ENCODE results near the gene LTBP4.

Gene LTBP4

GRCh38 chr19:40598121-40598917 is 2.9 kb upstream of the LTBP4 start:
- peak; percentile 81 for DNase-seq

- DNase-seq = no peak
These were observed 2.3 kb upstream of the LTBP4 start for GRCh38 chr19:40598918-40599307.

- no peak for DNase-seq
These were observed 1.8 kb upstream of the LTBP4 start for GRCh38 chr19:40599331-40599901.

- DNase-seq = no peak
These were observed 1.1 kb upstream of the LTBP4 start for GRCh38 chr19:40599902-40600569.

- DNase-seq = no peak
These were observed 517 bp upstream of the LTBP4 start for GRCh38 chr19:40600570-40601133.

- no peak for DNase-seq
These were observed 1.9 kb downstream of the LTBP4 start for GRCh38 chr19:40603071-40603388.

- DNase-seq = peak; percentile 97
These were observed 2.4 kb downstream of the LTBP4 start for GRCh38 chr19:40603389-40604170.

GRCh38 chr19:40604171-40604646 is 3.0 kb downstream of the LTBP4 start:
- DNase-seq = no peak

- no peak for DNase-seq
These were observed 3.6 kb downstream of the LTBP4 start for GRCh38 chr19:40604647-40605215.

- DNase-seq = peak; percentile 56
These were observed 4.2 kb downstream of the LTBP4 start for GRCh38 chr19:40605216-40605971.

- DNase-seq = no peak
These were observed 6.4 kb downstream of the LTBP4 start for GRCh38 chr19:40607311-40608239.

- no peak for DNase-seq
These were observed 7.1 kb downstream of the LTBP4 start for GRCh38 chr19:40608240-40608621.

- no peak for DNase-seq
These were observed 7.8 kb downstream of the LTBP4 start for GRCh38 chr19:40608957-40609356.

GRCh38 chr19:40609561-40610395 is 8.6 kb downstream of the LTBP4 start:
- no peak for DNase-seq

- no peak for DNase-seq
These were observed 9.4 kb downstream of the LTBP4 start for GRCh38 chr19:40610396-40611064.

- DNase-seq = no peak
These were observed 9.9 kb downstream of the LTBP4 start for GRCh38 chr19:40611096-40611495.

GRCh38 chr19:40611900-40612698 is 10.9 kb downstream of the LTBP4 start:
- no peak for DNase-seq
